NB4 (cell line): ENCODE data around the gene IGFBPL1.
A peak's percentile ranks its signal among the peaks of the same experiment; 100 is the strongest.

ENCODE experiments used
- DNase-seq: peaks from one replicate; pipeline ENCODE4 v3.0.0; 2010; ENCODE audit warnings: low read depth
- H3K4me3 ChIP-seq: one replicate; pipeline ENCODE4 v1.5.1; 2011; ENCODE audit warnings: mild to moderate bottlenecking, low read depth, low read length, moderate library complexity
- MYC ChIP-seq: IDR thresholded peaks from 2 replicates; pipeline ENCODE4 v1.6.1; 2011; ENCODE audit warnings: low read depth, low read length
- POLR2A ChIP-seq: IDR thresholded peaks from 2 replicates; pipeline ENCODE4 v1.6.1; 2011; ENCODE audit warnings: mild to moderate bottlenecking; ENCODE audit not compliant: insufficient read length; ENCODE audit errors: extremely low read depth
- TF ChIP-seq, protein P1 (sequence below): IDR thresholded peaks from one replicate; pipeline ENCODE4 v1.5.1; 2012; ENCODE audit warnings: low read depth, low read length
- TF ChIP-seq, protein P2 (sequence below): IDR thresholded peaks from 2 replicates; pipeline ENCODE4 v1.6.1; 2011; ENCODE audit warnings: low read depth, low read length

IGFBPL1 gene

DNA sequence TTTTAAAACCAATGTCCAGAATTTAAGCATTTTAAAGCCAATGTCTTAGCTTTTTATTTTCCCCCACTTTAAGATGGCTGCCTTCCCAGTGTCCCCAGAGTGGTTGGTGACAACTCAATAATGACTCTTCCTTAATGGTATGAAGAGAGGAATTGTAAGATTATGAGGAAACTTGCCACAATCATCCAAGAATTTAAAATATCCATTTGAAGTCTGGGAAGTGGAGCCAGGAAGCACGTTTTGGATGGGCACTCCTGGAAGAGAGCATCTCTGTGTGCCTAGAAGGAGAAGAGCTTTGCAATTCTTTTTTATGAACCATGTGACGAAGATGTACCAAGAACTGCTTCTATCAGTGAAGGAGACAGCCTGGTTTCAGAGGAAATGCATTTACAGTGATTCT, 11.3 kb upstream of the IGFBPL1 start:
- no peak for DNase-seq
- TF ChIP-seq POLR2A (no peak), MYC (no peak)
- TF ChIP-seq, protein P1, sequence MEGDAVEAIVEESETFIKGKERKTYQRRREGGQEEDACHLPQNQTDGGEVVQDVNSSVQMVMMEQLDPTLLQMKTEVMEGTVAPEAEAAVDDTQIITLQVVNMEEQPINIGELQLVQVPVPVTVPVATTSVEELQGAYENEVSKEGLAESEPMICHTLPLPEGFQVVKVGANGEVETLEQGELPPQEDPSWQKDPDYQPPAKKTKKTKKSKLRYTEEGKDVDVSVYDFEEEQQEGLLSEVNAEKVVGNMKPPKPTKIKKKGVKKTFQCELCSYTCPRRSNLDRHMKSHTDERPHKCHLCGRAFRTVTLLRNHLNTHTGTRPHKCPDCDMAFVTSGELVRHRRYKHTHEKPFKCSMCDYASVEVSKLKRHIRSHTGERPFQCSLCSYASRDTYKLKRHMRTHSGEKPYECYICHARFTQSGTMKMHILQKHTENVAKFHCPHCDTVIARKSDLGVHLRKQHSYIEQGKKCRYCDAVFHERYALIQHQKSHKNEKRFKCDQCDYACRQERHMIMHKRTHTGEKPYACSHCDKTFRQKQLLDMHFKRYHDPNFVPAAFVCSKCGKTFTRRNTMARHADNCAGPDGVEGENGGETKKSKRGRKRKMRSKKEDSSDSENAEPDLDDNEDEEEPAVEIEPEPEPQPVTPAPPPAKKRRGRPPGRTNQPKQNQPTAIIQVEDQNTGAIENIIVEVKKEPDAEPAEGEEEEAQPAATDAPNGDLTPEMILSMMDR: no peak
- TF ChIP-seq, protein P2, sequence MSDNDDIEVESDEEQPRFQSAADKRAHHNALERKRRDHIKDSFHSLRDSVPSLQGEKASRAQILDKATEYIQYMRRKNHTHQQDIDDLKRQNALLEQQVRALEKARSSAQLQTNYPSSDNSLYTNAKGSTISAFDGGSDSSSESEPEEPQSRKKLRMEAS: no peak
- H3K4me3 ChIP-seq: no peak overlapping the region

DNA sequence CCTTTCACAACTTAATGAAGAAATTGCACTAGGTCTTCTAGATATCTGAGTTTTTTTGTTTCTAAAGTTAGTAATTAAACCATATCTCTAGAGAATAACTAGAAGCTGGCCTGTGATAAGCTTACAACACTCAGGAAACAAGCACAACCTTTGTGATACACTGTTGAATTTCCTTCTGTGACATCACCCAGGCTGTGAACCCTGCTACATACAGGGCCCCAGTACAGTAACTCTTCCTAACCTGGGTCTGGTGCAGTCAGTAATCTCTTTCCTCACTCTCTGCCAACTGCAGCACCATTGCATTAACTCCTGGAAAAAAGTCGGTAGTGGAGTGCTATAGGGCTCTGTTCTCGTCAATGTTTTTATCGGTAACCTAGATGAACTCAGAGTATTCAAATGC, 10.6 kb upstream of the IGFBPL1 start:
- DNase-seq: no peak
- no peak overlapping the region for H3K4me3 ChIP-seq
- TF ChIP-seq MYC (no peak), POLR2A (no peak)
- TF ChIP-seq, protein P2: no peak
- TF ChIP-seq, protein P1: no peak

DNA sequence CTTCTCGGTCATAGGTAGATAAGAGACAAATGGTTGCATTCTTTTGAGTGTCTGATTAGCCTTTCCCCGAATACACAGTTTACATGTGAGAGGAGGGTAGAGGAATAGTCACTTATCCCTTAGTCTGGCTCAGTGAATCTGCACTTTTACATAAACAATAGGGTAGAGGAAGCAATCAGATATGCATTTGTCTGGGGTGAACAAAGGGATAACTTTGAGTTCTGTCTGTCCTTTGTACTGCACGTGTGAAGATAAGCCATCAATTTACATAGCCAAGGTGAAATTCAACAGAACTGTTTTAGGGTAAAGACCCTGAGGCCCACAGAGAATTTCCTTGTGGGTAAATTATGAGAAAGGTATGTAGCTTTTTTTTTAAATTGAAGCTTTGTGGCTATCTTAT, 10.1 kb upstream of the IGFBPL1 start:
- TF ChIP-seq, protein P2: no peak
- no peak for TF ChIP-seq MYC
- no peak for TF ChIP-seq POLR2A
- TF ChIP-seq, protein P1: no peak
- H3K4me3 ChIP-seq: no peak overlapping the region
- no peak for DNase-seq

DNA sequence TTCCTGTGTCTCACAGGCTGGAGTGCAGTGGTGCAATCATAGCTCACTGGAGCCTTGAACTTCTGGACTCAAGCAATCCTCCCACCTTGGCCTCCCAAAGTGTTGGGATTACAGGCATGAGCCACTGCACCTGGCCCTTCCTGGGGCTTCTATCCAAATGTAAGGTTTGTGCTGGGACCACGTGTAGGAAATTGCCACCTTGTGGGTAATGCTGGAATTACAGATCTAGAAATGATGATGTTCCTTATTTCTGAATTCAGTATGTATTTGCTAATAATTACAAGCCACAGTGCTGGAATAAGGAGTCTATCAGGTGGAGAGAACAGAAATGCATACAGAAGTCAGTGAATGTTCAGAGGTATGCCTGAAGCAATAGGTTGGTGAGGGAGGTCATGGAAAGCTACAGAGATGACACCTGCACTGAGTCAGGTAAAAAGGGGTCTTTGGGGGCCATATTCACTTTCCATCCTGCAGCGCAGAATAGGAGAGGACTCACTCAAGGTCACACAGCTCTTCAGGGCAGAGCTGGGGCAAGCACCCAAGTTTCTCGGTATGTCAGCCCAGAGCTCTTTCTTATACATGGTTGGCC, 8.8 kb upstream of the IGFBPL1 start:
- peak; percentile 37 for DNase-seq
- TF ChIP-seq, protein P2: peak; percentile 86
- TF ChIP-seq POLR2A: no peak
- TF ChIP-seq, protein P1: peak; percentile 18
- TF ChIP-seq MYC: peak; percentile 78

DNA sequence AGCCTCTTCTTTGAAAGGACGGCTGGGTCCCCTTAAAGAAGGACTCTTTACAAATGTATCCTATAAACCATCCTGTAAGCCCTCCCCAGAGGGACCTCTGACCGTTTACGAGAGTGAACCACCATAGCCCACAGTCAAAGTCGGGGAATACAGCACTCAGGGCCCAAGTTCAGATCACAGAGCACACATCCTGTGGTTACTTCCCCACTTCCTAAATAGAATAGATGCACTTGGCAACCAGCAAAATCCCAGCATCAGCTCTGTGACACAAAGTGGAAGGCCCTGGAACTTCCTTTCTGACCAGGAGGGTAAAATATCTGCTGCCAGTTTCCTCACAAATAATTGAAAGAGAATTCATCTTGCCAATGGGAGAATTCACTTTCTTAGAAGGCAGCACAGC, 6.9 kb upstream of the IGFBPL1 start:
- peak; percentile 7 for DNase-seq
- H3K4me3 ChIP-seq: no peak overlapping the region
- TF ChIP-seq POLR2A (no peak), MYC (no peak)
- TF ChIP-seq, protein P2: no peak
- TF ChIP-seq, protein P1: no peak

More for the DNA sequence above, 8.8 kb upstream of the IGFBPL1 start:
- H3K4me3 ChIP-seq: no peak overlapping the region

DNA sequence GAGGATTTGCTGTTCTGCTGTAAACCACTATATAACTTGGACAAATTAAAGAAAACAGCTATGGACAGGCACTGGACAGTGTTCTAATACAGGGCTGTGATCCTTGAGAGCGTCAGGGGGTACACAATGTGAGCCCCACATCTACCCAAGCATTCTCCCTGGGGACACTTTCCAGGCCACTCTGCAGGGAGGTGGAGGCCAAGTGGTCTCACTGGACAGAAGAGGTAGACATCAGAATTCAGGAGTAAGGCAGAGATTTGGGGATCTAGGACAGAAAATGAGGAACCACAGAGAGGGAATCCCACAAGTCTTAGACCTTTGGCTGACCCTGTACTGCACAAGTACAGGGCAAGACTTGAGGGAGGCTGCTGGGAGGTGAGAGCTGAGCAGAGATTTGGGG, 3.8 kb upstream of the IGFBPL1 start:
- DNase-seq: no peak
- TF ChIP-seq, protein P1: no peak
- TF ChIP-seq, protein P2: no peak
- TF ChIP-seq POLR2A (no peak), MYC (no peak)
- no peak overlapping the region for H3K4me3 ChIP-seq
